HEK293T (cell line): ENCODE results near the gene NRG2.

Source experiments
- ELF4 ChIP-seq: fragments of 450-650 bp; IDR thresholded peaks from 2 replicates; pipeline ENCODE4 v1.6.1; 2017; ENCODE audit warnings: antibody characterized with exemption
- NFRKB ChIP-seq: fragments of 450-650 bp; IDR thresholded peaks from 2 replicates; pipeline ENCODE4 v1.6.1; 2016; ENCODE audit warnings: mild to moderate bottlenecking, moderate library complexity
- SP1 ChIP-seq: fragments of 450-650 bp; IDR thresholded peaks from 2 replicates; pipeline ENCODE4 v1.6.1; 2017

- TF ChIP-seq SP1 (no peak), ELF4 (no peak), NFRKB (no peak)
These were observed 40.6 kb upstream of the NRG2 start for GRCh38 chr5:140083650-140084049.
